Measurements from ENCODE around the gene TRANK1. TPM values are rescaled to one million over a fixed set of nuclear protein-coding genes. Genes with fewer than 3 reads are reported as not detected.
A peak's percentile ranks its signal among the peaks of the same experiment; 100 is the strongest.

Gene TRANK1
- total and polyA plus RNA-seq, 2 of the 4 experiments (the other 2 are of a cell fraction), result 7.9 to 12.7 TPM

GRCh38 chr3:36906504-36907149 lies 38.2 kb downstream of the TRANK1 start:
- POLR2A ChIA-PET (ENCODE audit: unreplicated experiment), result no interaction called here
- peak; percentile 67 for DNase-seq
- dilution Hi-C loops (cut with HindIII; ENCODE audit: low sequenced_read_pairs, unreplicated experiment), result no loop called here

More at GRCh38 chr3:36906504-36907149, 38.2 kb downstream of the TRANK1 start:
- in situ Hi-C loops (cut with MboI; ENCODE audit: low sequenced_read_pairs) (no loop called here), intact Hi-C loops (cut with micrococcal nuclease) (no loop called here)
- Histone ChIP-seq H3K27ac (ENCODE audit: insufficient read depth, low read length) (peak overlapping the region; percentile 68; the same call in 1 of the 2 replicates), H3K14ac (replicated peaks; ENCODE audit: low read depth, low read length) (no peak overlapping the region), H4K8ac (ENCODE audit: low read depth in 2 of 2, low read length in 2 of 2) (peak overlapping the region in 1 of 2 experiments; percentile 24; a peak in 1 of 4 replicates), H3K9me1 (ENCODE audit: insufficient read depth, low read length) (peaks cover 6% of the 10 kb centered on the region; the same call in 1 of the 2 replicates), H3K23ac (ENCODE audit: low read depth, low read length) (peak overlapping the region; percentile 21; the same call in 1 of the 2 replicates), H2AK9ac (replicated peaks; ENCODE audit: low read depth, low read length, poor library complexity) (no peak overlapping the region), H3K9me3 (ENCODE audit: control insufficient read depth, insufficient read depth, low read length) (no peaks in the 10 kb centered on the region), H4K5ac (ENCODE audit: low read depth, low read length) (peak overlapping the region; percentile 65), H2BK15ac (ENCODE audit: low read depth, low read length) (no peak overlapping the region), H3K18ac (ENCODE audit: low read depth, low read length) (peak overlapping the region; percentile 90), H2BK5ac (ENCODE audit: low read depth, low read length, poor library complexity, severe bottlenecking) (no peak overlapping the region), H4K91ac (ENCODE audit: insufficient read depth, low read depth, low read length) (no peak overlapping the region), H3K36me3 (ENCODE audit: control insufficient read depth, insufficient read depth, low read length) (peaks cover 2% of the 10 kb centered on the region; the same call in 1 of the 2 replicates), H2BK20ac (ENCODE audit: low read depth, low read length) (no peak overlapping the region; the same call in 1 of the 2 replicates), H2AFZ (replicated peaks; ENCODE audit: low read length, poor library complexity) (no peak overlapping the region), H3K4me1 (ENCODE audit: control insufficient read depth, insufficient read depth, low read length) (peaks cover 9% of the 10 kb centered on the region), H3K4ac (ENCODE audit: low read depth, low read length) (0 out of 2 replicates have a peak overlapping the region, but pooled peaks have one; percentile 25), H3K4me3 (ENCODE audit: insufficient read depth, low read depth, low read length) (no peak overlapping the region), H2BK120ac (ENCODE audit: low read depth, low read length) (no peak overlapping the region), H3K56ac (ENCODE audit: extremely low read depth, insufficient read depth, low read length) (no peak overlapping the region), H3K4me2 (ENCODE audit: low read depth, low read length) (no peak overlapping the region; the same call in 1 of the 2 replicates), H3K9ac (ENCODE audit: low read depth, low read length) (no peak overlapping the region), H2AK5ac (ENCODE audit: low read depth, low read length) (no peak overlapping the region), H4K20me1 (ENCODE audit: insufficient read depth, low read length) (no peaks in the 10 kb centered on the region), H3K79me1 (ENCODE audit: low read depth in 1 of 2, low read length in 2 of 2) (no peaks in the 10 kb centered on the region), H3K27me3 (ENCODE audit: control insufficient read depth, insufficient read depth, low read length) (no peaks in the 10 kb centered on the region)
- WGBS, 2 experiments (ENCODE audit: extremely low coverage in 2 of 2, insufficient read length in 1 of 2), result no CpG with 5 or more reads among the region's 2 CpGs
- no peak for TF ChIP-seq RFX5 (IDR thresholded peaks at IDR 0.05; ENCODE audit: low read depth, low read length)
- peak; percentile 43; the same call in 1 of the 2 replicates for TF ChIP-seq CEBPB (IDR thresholded peaks at IDR 0.05; ENCODE audit: low read depth, low read length)
- no peak for TF ChIP-seq FOS (IDR thresholded peaks at IDR 0.05; ENCODE audit: low read depth, low read length)
- ATAC-seq (ENCODE audit: low read depth), result no peak
- no TSS peak for BruUV-seq (replicated peaks)
- CTCF ChIA-PET, result interaction anchor here (1.6 to 2.9 kb wide), 2 partner anchors 37 to 52 kb away, joined by 3 to 39 read pairs; no protein-coding TSS in a partner anchor

Measured in IMR-90 (cell line).